IPS-11a (cell line): Measurements from ENCODE around the gene OGA.

Experiments
- H3K4me3 ChIP-seq: one replicate; pipeline ENCODE4 v1.5.1; 2013; ENCODE audit warnings: low read depth, low read length, control low read depth

OGA gene

DNA sequence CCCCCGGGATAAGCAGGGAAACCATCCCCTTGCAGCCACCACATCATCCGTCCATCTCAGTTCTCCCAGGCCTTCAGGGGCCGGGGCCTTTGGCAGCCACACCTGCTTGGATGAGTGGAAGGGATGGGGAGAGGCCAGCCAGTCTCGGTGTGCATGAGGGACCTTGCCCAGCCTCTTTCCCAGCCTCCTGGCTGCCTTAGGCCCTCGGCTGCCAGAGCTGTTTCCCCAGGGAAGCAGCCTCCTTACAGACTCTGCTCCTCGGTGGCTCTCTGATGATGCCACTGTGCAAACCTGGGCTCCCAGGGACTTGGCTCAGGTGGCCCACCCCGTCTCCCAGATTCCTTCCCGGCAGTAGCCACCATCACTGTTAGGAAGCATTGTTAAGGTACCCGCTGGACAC, 57.0 kb downstream of the OGA start:
- no peak overlapping the region for H3K4me3 ChIP-seq

DNA sequence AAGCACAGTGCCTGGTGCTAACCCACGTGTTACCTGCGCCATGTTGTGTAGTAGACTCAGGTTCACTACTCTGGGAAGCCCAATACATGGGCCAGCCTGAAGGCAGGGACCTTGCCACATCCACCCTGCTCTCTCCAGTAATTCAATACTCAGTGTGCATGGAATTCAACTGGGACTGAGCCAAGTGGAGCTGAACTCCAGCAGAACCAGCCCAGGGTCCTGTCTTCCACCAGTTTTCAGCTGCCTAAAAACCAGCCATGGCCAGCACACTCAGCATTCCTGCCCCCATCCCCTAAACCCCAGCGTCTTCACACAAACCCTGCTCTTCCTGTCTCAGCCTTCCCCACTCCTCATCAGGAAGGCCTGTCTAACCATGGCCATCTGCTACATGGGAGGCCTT, 57.7 kb downstream of the OGA start:
- H3K4me3 ChIP-seq = no peak overlapping the region

DNA sequence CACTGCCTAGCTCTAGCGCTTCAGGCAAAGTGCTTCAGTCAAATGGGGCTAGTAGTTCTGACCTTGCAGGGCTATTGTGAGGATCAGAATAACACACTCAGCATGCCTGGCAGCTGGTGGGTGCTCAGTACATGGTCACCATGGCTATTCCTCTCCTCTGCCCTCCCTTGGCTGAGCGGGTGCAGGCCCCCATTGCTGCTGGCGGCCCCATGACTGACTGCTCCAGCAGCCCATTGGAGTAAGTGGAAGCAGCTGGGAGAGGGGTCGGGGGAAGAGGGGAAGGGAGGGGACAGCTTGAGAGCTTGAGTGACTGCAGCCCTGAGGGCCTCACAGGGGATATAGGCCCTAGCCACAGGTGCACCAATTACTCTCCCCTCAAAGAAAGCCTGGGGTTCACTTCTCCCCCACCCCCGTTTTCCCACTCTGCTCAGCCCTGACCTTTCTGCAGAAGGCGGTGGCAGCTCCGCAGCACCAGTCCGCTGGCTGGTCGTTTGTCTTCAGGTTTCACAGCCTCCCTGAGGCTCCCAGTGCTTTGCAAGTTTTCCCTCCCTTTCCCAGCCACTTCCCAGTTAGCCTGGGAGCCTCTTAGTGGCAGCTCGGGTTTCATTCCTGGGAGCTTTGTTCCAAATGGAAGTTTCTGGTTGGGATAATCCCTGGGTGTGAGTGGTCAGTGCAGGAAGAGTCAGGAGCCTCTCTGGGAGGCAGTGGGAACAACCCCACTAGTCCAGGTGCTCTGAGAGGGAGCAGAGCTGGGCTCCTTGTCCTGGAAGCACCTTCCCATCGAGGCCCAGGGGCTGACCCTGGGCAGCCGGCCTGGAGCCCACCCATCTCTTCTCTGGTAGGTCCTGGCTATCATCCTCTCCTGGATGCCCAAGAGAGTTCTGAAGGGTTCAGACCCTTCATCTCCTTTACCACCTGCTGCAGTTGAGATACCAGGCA, 58.7 kb downstream of the OGA start:
- no peak overlapping the region for H3K4me3 ChIP-seq

- no peak overlapping the region for H3K4me3 ChIP-seq
Measured at GRCh38 chr10:101758858-101759257, 59.4 kb downstream of the OGA start.

- H3K4me3 ChIP-seq = no peak overlapping the region
Measured at GRCh38 chr10:101752241-101752640, 66.0 kb downstream of the OGA start.

DNA sequence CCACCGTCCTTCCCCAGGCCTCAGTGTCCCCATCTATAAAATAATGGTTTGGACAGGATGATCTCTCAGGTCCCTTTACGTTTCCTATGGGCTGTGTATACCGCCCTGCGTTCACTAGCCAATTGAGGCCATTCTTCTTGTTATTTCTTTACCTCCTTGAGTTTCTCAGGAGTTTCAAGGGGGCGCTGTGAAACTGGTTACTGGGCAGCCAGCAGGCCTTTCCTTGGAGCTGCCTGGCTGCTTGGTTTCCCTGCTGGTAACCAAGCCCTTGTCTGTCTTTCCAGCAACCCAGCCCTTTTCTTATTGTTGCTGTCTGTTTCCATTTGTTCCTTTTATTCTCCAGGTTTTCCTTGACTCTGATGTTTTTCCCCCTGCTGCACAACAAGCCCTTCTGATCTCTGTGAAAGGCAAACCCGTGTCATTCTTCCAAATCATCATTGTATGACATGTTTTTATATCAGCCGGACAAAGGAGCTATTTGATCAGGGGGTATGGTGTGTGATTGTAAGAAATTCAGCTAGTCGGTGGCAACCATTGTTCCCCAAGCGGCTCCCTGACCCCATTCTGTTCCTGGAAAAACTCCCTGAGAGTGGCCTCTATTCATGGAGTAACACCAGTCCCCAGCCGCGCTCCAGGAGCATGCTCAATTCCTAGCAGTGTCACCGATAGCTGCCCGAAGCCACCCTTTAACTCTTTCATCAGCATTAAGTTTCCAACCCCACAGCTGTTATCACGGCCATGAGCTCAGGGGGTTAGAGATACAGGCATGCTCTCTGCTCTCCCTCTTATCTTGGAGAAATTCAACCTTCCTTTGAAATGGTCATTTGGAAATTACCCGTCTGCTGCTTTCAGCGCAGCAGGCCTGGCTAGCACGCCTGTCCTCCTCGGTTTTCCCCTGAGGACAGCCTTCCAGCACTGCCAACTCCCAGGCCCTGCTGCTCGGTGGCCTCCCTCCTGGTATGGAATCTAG, 68.9 kb downstream of the OGA start:
- H3K4me3 ChIP-seq = no peak overlapping the region

DNA sequence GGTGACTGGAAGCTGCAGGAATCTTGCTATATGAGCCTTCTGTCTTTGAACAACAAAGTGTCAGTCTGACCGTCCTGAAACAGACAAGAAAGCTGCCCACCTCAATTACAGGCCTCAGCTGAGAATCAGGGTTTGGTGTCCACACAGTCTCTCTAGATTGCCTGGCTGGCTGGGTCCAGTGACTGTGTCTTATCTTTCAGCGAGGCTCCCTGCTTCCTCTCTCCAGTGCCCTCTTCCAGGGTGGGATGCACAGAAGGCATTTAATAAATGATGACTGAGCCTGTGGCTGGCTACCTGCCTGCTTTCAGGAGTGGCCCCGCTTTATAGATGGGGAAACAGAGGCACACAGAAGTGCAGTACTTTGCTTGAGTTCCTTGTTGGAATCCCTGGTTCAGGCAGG, 69.7 kb downstream of the OGA start:
- H3K4me3 ChIP-seq = no peak overlapping the region

DNA sequence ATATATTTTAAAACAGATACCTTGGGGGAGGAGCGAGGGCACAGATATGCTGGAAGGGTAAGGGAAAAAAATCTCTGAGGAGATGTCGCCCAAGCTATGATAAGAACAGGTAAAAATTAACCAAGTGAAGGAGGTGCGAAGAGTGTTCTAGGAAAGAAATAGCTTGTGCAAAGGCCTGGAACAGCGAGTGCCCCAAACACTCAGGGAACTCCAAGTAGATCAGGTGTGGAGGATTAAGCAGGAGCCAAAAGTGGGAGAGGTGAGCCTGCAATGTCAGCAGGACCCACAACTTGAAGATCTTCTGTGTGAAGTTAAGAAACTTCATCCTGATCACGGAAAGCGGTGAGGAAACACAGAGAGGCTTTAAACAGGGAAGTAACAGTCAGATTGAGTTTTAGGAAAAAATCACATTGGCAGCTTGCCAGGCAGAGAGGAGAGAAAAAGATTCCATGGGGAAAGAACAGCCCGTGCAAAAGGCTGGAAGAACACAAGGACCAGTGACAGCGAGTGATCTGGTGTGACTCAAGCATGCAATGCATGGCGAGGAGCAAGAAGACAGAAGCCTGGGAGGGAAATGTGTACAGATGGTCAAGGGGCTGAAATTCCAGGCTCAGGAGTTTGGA, 73.1 kb downstream of the OGA start:
- H3K4me3 ChIP-seq = no peak overlapping the region

DNA sequence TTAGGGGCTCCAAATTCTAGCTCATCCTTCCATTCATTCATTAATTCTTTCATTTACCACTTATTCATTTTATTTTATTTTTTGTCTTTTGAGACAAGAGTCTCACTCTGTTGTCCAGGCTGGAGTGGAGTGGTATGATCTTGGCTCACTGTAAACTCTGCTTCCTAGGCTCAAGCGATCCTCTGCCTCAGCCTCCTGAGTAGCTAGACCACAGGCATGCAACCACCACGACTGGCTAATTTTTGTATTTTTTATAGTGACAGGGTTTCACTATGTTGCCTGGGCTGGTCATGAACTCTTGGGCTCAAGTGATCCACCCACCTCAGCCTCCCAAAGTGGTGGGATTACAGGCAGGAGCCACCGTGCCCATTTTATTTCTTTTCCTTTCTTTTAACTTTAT, 74.0 kb downstream of the OGA start:
- no peak overlapping the region for H3K4me3 ChIP-seq

GRCh38 chr10:101741938-101742337, 76.3 kb downstream of the OGA start:
- H3K4me3 ChIP-seq = no peak overlapping the region

GRCh38 chr10:101736666-101737065, 81.6 kb downstream of the OGA start:
- H3K4me3 ChIP-seq = no peak overlapping the region
